ENCODE results near the gene DNAH3.
"Not testable (repeated sequence)": the region's sequence is repeated elsewhere in the genome, so short reads cannot be mapped to it uniquely, and the experiment has no call there.

GRCh38 chr16:21152160-21153030 lies 1.7 kb upstream of the DNAH3 start:
- TF ChIP-seq EZH2phosphoT487 (IDR thresholded peaks at IDR 0.05; ENCODE audit: insufficient read depth, low read depth); EZH2 (IDR thresholded peaks at IDR 0.05; ENCODE audit: insufficient read depth, poor library complexity, severe bottlenecking): not testable (repeated sequence)

All from GM23248 (cell line).